Kidney epithelial cell (primary cell): ENCODE measurements around the gene FAM171A2. TPM values are rescaled to one million over a fixed set of nuclear protein-coding genes. Genes with fewer than 3 reads are reported as not detected.
"Not testable (repeated sequence)": the region's sequence is repeated elsewhere in the genome, so short reads cannot be mapped to it uniquely, and the experiment has no call there.

Experiments used
- DNase-seq: peaks from one replicate; pipeline ENCODE4 v3.0.0-alpha.2; 2010; ENCODE audit warnings: low read depth
- H3K27me3 ChIP-seq: 2 replicates; pipeline ENCODE4 v1.6.0; 2011; ENCODE audit warnings: low read length; ENCODE audit not compliant: control insufficient read depth, insufficient read depth
- H3K36me3 ChIP-seq: 2 replicates; pipeline ENCODE4 v1.5.1; 2011; ENCODE audit warnings: low read length; ENCODE audit not compliant: control insufficient read depth, insufficient read depth
- H3K4me3 ChIP-seq: 2 replicates; pipeline ENCODE4 v1.5.1; 2011; ENCODE audit warnings: low read depth, mild to moderate bottlenecking, control low read depth, low read length
- CTCF ChIP-seq: IDR thresholded peaks from 2 replicates; pipeline ENCODE4 v1.5.1; 2011; ENCODE audit warnings: mild to moderate bottlenecking, moderate library complexity, low read length, control low read depth, inconsistent platforms; ENCODE audit not compliant: insufficient read depth, poor library complexity, severe bottlenecking
- total RNA-seq: library from RNA; depleted of rRNA; stranded (reverse); fragments of >200 nt; gene quantifications from 2 replicates; pipeline ENCODE4 v1.2.3, GENCODE V29; 2015

The FAM171A2 gene
- total RNA-seq, 1 donor from 2014 or later, result 12.6 TPM

- no peak for DNase-seq
- Histone ChIP-seq H3K4me3 (no peak overlapping the region), H3K36me3 (no peaks in the 10 kb centered on the region), H3K27me3 (peaks cover 4% of the 10 kb centered on the region)
- TF ChIP-seq CTCF, result no peak
These were observed 11.8 kb upstream of the FAM171A2 start for GRCh38 chr17:44375196-44376017.

- Histone ChIP-seq H3K27me3 (peaks cover 3% of the 10 kb centered on the region), H3K4me3 (no peak overlapping the region), H3K36me3 (no peaks in the 10 kb centered on the region)
- no peak for TF ChIP-seq CTCF
- DNase-seq, result no peak
These were observed 10.9 kb upstream of the FAM171A2 start for GRCh38 chr17:44374306-44375195.

- H3K27me3 ChIP-seq, result no peaks in the 10 kb centered on the region
- no peak for TF ChIP-seq CTCF
- H3K36me3 ChIP-seq, result no peaks in the 10 kb centered on the region
- H3K4me3 ChIP-seq, result no peak overlapping the region
- no peak for DNase-seq
These were observed 8.4 kb upstream of the FAM171A2 start for GRCh38 chr17:44372036-44372435.

- H3K27me3 ChIP-seq, H3K36me3 ChIP-seq, DNase-seq, H3K4me3 ChIP-seq: not testable (repeated sequence)
These were observed 5.9 kb upstream of the FAM171A2 start for GRCh38 chr17:44369414-44370023.

- H3K4me3 ChIP-seq, DNase-seq, H3K27me3 ChIP-seq, H3K36me3 ChIP-seq: not testable (repeated sequence)
These were observed 5.0 kb upstream of the FAM171A2 start for GRCh38 chr17:44368391-44369243.

GRCh38 chr17:44367231-44367979, 3.8 kb upstream of the FAM171A2 start:
- Histone ChIP-seq H3K4me3 (no peak overlapping the region), H3K36me3 (no peaks in the 10 kb centered on the region), H3K27me3 (peaks cover 8% of the 10 kb centered on the region)
- DNase-seq, result no peak
- TF ChIP-seq CTCF, result no peak

GRCh38 chr17:44365051-44365450, 1.4 kb upstream of the FAM171A2 start:
- not testable (repeated sequence) for H3K36me3 ChIP-seq, H3K4me3 ChIP-seq, H3K27me3 ChIP-seq, DNase-seq
